GM12864 (cell line): ENCODE data around the gene ZKSCAN3.
A peak's percentile ranks its signal among the peaks of the same experiment; 100 is the strongest.

Experiments
- DNase-seq: peaks from one replicate; pipeline ENCODE4 v3.0.0-alpha.2; 2011; ENCODE audit warnings: low read depth
- H3K4me3 ChIP-seq: 2 replicates; pipeline ENCODE4 v1.5.1; 2011; ENCODE audit warnings: mild to moderate bottlenecking, low read depth, low read length, control low read depth
- CTCF ChIP-seq: IDR thresholded peaks from 2 replicates; pipeline ENCODE4 v1.5.1; 2011; ENCODE audit warnings: low read depth, mild to moderate bottlenecking, moderate library complexity, low read length, control low read depth, inconsistent platforms; ENCODE audit errors: missing control alignments

Gene ZKSCAN3

GRCh38 chr6:28335040-28335563, 14.6 kb upstream of the ZKSCAN3 start:
- H3K4me3 ChIP-seq: peak overlapping the region; percentile 75

GRCh38 chr6:28335564-28336283, 14.0 kb upstream of the ZKSCAN3 start, which contains the start of gene ZSCAN31:
TSS of gene ZSCAN31 (minus strand) at chr6:28336148. CDS start at chr6:28329683, 6,465 bp downstream.
- no peak for TF ChIP-seq CTCF
- DNase-seq: peak; percentile 82
- peak within 1 kb of the TSS; percentile 75 for H3K4me3 ChIP-seq

More at GRCh38 chr6:28335040-28335563, 14.6 kb upstream of the ZKSCAN3 start:
- DNase-seq: no peak
- TF ChIP-seq CTCF: no peak

GRCh38 chr6:28336284-28337120, 13.2 kb upstream of the ZKSCAN3 start:
- no peak for TF ChIP-seq CTCF
- DNase-seq: peak; percentile 42
- peak overlapping the region; percentile 75 for H3K4me3 ChIP-seq

- no peak for DNase-seq
- TF ChIP-seq CTCF: no peak
- no peak overlapping the region; the same call in 1 of the 2 replicates for H3K4me3 ChIP-seq
Measured at GRCh38 chr6:28337121-28337520, 12.6 kb upstream of the ZKSCAN3 start.

GRCh38 chr6:28340310-28341095, 9.2 kb upstream of the ZKSCAN3 start:
- no peak for TF ChIP-seq CTCF
- no peak for DNase-seq
- H3K4me3 ChIP-seq: no peak overlapping the region

GRCh38 chr6:28343898-28344677, 5.7 kb upstream of the ZKSCAN3 start:
- no peak for TF ChIP-seq CTCF
- DNase-seq: no peak
- no peak overlapping the region for H3K4me3 ChIP-seq
